ENCODE results near the gene CDK5RAP2.

The CDK5RAP2 gene

DNA sequence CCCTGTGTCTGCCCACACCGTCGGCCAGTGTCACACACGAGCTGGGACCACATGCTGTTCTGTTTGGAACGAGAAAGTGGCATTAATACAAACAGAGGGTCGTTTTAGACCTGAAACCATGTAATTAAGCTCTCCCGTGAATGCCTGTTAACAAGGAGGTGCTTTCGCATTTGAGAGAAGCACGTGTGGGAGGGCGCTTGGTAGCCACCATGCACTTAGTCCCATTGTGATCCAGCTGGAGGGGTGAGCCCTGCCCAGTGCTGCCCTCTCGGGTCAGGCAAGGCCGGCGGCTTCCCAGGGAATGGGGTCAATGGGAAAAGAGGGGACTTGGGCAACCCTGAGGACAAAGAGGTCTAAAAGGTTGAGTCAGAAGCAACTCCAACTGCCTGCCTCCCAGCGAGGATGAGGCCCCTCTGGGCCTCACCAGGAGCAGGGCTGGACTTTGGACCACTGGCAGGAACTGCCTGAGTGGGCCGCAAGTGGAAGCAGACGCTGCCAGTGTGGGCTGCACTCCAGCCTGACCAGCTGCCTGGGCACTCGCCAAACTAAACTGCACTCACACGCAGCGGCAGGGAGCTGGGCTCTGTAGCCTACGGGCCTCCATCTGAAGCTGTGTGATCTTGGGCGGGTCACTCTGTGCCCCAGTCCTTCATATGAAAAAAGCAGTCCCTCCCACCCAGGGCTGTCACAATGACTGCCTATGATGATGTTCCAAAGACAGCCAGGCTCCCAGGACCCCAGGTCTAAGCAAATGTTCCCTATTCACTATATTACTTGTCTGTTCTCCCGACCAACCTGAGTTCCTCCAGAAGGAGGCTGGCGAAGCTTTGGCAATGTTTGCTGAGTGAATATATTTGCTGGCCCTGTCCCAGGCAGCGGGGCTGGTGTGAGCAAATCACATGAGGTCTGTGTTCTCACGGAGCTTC is 195.7 kb downstream of the CDK5RAP2 start:
- Histone ChIP-seq H3K27ac (ENCODE audit: extremely low read depth, low read depth, low read length) (no peak overlapping the region), H3K4me3 (ENCODE audit: low read depth, low read length) (no peak overlapping the region), H3K36me3 (ENCODE audit: control insufficient read depth in 2 of 2, insufficient read depth in 1 of 2, low read length in 2 of 2) (peaks cover 0 to 15% of the 10 kb centered on the region in 2 experiments; a peak in 1 of 3 replicates), H3K9me3 (ENCODE audit: control insufficient read depth, insufficient read depth, low read depth, low read length) (no peaks in the 10 kb centered on the region), H3K4me1 (ENCODE audit: control insufficient read depth, insufficient read depth, low read length) (peaks cover 10% of the 10 kb centered on the region)
- ChIA-PET CTCF (interaction anchor here (0.6 kb wide), 2 partner anchors 49 to 149 kb away, joined by 3 to 4 read pairs; no protein-coding TSS in a partner anchor), POLR2A (interaction anchor here (0.6 kb wide), 1 partner anchor 18 kb away, joined by 4 read pairs; no protein-coding TSS in a partner anchor)
- TF ChIP-seq ZNF2 (tag by site-specific recombination; IDR thresholded peaks at IDR 0.05) (no peak), ZNF274 (IDR thresholded peaks at IDR 0.05; ENCODE audit: low read length) (no peak), ZNF274 (tag by site-specific recombination; IDR thresholded peaks at IDR 0.05; ENCODE audit: borderline replicate concordance) (no peak), ZIC2 (tag by site-specific recombination; IDR thresholded peaks at IDR 0.05) (no peak), SP3 (tag by site-specific recombination; IDR thresholded peaks at IDR 0.05) (no peak)
- TF ChIP-seq, protein P1, sequence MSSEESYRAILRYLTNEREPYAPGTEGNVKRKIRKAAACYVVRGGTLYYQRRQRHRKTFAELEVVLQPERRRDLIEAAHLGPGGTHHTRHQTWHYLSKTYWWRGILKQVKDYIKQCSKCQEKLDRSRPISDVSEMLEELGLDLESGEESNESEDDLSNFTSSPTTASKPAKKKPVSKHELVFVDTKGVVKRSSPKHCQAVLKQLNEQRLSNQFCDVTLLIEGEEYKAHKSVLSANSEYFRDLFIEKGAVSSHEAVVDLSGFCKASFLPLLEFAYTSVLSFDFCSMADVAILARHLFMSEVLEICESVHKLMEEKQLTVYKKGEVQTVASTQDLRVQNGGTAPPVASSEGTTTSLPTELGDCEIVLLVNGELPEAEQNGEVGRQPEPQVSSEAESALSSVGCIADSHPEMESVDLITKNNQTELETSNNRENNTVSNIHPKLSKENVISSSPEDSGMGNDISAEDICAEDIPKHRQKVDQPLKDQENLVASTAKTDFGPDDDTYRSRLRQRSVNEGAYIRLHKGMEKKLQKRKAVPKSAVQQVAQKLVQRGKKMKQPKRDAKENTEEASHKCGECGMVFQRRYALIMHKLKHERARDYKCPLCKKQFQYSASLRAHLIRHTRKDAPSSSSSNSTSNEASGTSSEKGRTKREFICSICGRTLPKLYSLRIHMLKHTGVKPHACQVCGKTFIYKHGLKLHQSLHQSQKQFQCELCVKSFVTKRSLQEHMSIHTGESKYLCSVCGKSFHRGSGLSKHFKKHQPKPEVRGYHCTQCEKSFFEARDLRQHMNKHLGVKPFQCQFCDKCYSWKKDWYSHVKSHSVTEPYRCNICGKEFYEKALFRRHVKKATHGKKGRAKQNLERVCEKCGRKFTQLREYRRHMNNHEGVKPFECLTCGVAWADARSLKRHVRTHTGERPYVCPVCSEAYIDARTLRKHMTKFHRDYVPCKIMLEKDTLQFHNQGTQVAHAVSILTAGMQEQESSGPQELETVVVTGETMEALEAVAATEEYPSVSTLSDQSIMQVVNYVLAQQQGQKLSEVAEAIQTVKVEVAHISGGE (tag by site-specific recombination; conservative IDR thresholded peaks at IDR 0.05; ENCODE audit: low read depth), result no peak

DNA sequence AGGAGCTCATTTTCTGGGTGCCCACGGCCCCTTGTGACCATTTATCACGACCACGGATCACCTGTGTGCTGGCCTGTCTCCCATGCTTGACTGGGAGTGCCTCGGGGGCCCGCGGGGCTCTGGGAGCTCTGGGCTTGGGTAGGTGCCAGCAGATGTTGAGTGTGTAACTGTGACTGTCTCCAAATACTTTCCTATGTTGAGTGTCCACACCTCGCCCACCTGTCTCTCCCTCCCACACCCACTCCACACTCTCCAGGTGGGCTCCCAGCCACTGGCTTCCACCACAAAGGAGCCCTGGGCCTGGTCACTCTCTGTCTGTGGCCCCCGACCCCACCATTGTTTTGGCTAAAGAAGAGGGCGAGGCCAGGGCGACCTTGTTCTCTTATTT is 196.4 kb downstream of the CDK5RAP2 start:
- Histone ChIP-seq H3K36me3 (ENCODE audit: control insufficient read depth in 2 of 2, insufficient read depth in 1 of 2, low read length in 2 of 2) (peaks cover 0 to 8% of the 10 kb centered on the region in 2 experiments; a peak in 1 of 3 replicates), H3K9me3 (ENCODE audit: control insufficient read depth, insufficient read depth, low read depth, low read length) (no peaks in the 10 kb centered on the region), H3K4me3 (ENCODE audit: low read depth, low read length) (no peak overlapping the region), H3K4me1 (ENCODE audit: control insufficient read depth, insufficient read depth, low read length) (peaks cover 10% of the 10 kb centered on the region), H3K27ac (ENCODE audit: extremely low read depth, low read depth, low read length) (no peak overlapping the region)
- TF ChIP-seq ZFHX2 (tag by site-specific recombination; conservative IDR thresholded peaks at IDR 0.05), result peak; percentile 62
- TF ChIP-seq IKZF3 (tag by site-specific recombination; IDR thresholded peaks at IDR 0.05), result no peak
- POLR2A ChIA-PET, result interaction anchor here (0.6 kb wide), 1 partner anchor 19 kb away, joined by 4 read pairs; no protein-coding TSS in a partner anchor
- CTCF ChIA-PET, result interaction anchor here (0.6 kb wide), 1 partner anchor 50 kb away, joined by 4 read pairs; no protein-coding TSS in a partner anchor

DNA sequence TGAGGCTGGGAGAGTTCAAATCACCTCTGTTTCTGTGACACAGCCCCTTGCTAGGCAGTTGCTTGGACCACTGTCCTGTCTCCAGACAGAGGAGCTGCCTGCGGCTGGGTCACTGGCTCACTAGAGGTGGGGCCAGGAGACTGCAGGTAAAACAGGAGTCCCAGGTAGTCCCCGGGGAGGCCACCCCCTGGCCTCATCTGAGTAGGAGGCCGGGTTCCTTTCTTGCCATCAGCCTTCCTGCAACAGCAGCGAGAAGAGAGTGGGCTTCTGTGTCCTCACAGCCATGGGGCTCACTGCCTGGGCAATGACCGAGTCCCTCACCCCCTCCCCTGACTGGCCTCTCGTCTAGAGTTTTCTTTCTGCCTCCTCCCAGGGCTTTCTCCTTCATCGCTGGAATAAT is 197.5 kb downstream of the CDK5RAP2 start:
- Histone ChIP-seq H3K36me3 (ENCODE audit: control insufficient read depth in 2 of 2, insufficient read depth in 1 of 2, low read length in 2 of 2) (no peaks in the 10 kb centered on the region), H3K9me3 (ENCODE audit: control insufficient read depth, insufficient read depth, low read depth, low read length) (no peaks in the 10 kb centered on the region), H3K4me1 (ENCODE audit: control insufficient read depth, insufficient read depth, low read length) (peaks cover 10% of the 10 kb centered on the region), H3K4me3 (ENCODE audit: low read depth, low read length) (no peak overlapping the region), H3K27ac (ENCODE audit: extremely low read depth, low read depth, low read length) (no peak overlapping the region)
- ChIA-PET POLR2A (no interaction called here), CTCF (no interaction called here)
- no peak for TF ChIP-seq ZNF623 (tag by site-specific recombination; IDR thresholded peaks at IDR 0.05)
- TF ChIP-seq ZFP3 (tag by site-specific recombination; IDR thresholded peaks at IDR 0.05; ENCODE audit: low read depth), result no peak
- TF ChIP-seq, protein P2, sequence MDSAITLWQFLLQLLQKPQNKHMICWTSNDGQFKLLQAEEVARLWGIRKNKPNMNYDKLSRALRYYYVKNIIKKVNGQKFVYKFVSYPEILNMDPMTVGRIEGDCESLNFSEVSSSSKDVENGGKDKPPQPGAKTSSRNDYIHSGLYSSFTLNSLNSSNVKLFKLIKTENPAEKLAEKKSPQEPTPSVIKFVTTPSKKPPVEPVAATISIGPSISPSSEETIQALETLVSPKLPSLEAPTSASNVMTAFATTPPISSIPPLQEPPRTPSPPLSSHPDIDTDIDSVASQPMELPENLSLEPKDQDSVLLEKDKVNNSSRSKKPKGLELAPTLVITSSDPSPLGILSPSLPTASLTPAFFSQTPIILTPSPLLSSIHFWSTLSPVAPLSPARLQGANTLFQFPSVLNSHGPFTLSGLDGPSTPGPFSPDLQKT (IDR thresholded peaks at IDR 0.05; ENCODE audit: borderline replicate concordance, low read depth, low read length), result no peak

DNA sequence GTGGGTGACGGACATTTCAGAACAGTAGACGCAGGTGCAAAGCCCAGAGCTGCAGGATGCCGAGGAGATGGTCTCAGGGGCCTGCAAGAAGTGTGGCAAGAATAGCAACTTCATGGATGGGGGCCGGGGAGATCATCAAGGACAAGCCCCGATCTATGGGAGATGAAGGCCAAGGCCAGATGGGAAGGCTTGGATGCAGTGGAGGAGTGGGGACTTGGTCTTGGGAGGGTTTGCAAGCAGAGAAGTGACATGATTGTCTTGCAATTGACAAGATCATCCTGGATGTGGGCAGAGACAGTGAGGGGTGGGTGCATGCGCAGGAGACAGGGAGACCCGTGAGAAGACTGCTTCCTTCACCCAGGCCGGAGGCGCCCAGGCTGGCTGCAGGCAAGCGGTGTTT is 198.1 kb downstream of the CDK5RAP2 start:
- Histone ChIP-seq H3K27ac (ENCODE audit: extremely low read depth, low read depth, low read length) (no peak overlapping the region), H3K36me3 (ENCODE audit: control insufficient read depth in 2 of 2, insufficient read depth in 1 of 2, low read length in 2 of 2) (no peaks in the 10 kb centered on the region), H3K4me1 (ENCODE audit: control insufficient read depth, insufficient read depth, low read length) (peaks cover 8% of the 10 kb centered on the region), H3K4me3 (ENCODE audit: low read depth, low read length) (no peak overlapping the region), H3K9me3 (ENCODE audit: control insufficient read depth, insufficient read depth, low read depth, low read length) (no peaks in the 10 kb centered on the region)
- peak; percentile 55 for TF ChIP-seq ZNF157 (tag by site-specific recombination; IDR thresholded peaks at IDR 0.05)
- TF ChIP-seq, protein P3, sequence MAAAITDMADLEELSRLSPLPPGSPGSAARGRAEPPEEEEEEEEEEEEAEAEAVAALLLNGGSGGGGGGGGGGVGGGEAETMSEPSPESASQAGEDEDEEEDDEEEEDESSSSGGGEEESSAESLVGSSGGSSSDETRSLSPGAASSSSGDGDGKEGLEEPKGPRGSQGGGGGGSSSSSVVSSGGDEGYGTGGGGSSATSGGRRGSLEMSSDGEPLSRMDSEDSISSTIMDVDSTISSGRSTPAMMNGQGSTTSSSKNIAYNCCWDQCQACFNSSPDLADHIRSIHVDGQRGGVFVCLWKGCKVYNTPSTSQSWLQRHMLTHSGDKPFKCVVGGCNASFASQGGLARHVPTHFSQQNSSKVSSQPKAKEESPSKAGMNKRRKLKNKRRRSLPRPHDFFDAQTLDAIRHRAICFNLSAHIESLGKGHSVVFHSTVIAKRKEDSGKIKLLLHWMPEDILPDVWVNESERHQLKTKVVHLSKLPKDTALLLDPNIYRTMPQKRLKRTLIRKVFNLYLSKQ (tag by site-specific recombination; IDR thresholded peaks at IDR 0.05; ENCODE audit: borderline replicate concordance), result no peak
- POLR2A ChIA-PET, result interaction anchor here (0.6 kb wide), 1 partner anchor 12 kb away, joined by 3 read pairs; no protein-coding TSS in a partner anchor
- CTCF ChIA-PET, result no interaction called here
